SK-N-SH (cell line): ENCODE data around the gene TMEM38A. TPM values are rescaled to one million over a fixed set of nuclear protein-coding genes. Genes with fewer than 3 reads are reported as not detected.

Experiments used
- CTCF ChIA-PET: fragments of 300-600, 350-600 bp; formaldehyde crosslinking; extraction: SDS; loops from one replicate; lab custom pipeline; 2021; lab: Yijun Ruan, JAX
- POLR2A ChIA-PET: fragments of 350-600 bp; sonication (Branson Sonifier 250); formaldehyde crosslinking; extraction: SDS; loops from one replicate; lab custom pipeline; 2020; ENCODE audit warnings: antibody characterized with exemption, inconsistent platforms; lab: Yijun Ruan, JAX
- DNase-seq: peaks from one replicate; pipeline ENCODE4 v3.0.0; 2012
- H2AFZ ChIP-seq: fragments of 200-600 bp; sonication (generic); 2 replicates; pipeline ENCODE4 v1.8.1; 2016; ENCODE audit warnings: antibody characterized with exemption, mild to moderate bottlenecking, low read depth
- H3F3A ChIP-seq: fragments of 200-600 bp; sonication (generic); replicated peaks from 2 replicates; pipeline ENCODE3; 2016; ENCODE audit warnings: antibody characterized with exemption, mild to moderate bottlenecking; ENCODE audit not compliant: insufficient read depth
- H3K27ac ChIP-seq, 2 experiments: fragments of 200-500 bp in 1 of 2; fragments of 200-600 bp in 1 of 2; sonication (Bioruptor generic) in 1 of 2; sonication (generic), shearing (Covaris generic) in 1 of 2; 2 replicates each; pipeline versions ENCODE4 v1.5.1 to v1.6.1; 2014 to 2016; ENCODE audit warnings: low read depth in 2 of 2, inconsistent platforms in 1 of 2, low read length in 1 of 2, mild to moderate bottlenecking in 1 of 2, mixed read lengths in 1 of 2
- H3K27me3 ChIP-seq: fragments of 200-600 bp; sonication (generic), shearing (Covaris generic); 2 replicates; pipeline ENCODE4 v1.6.1; 2016; ENCODE audit warnings: mixed run types; ENCODE audit not compliant: insufficient read depth
- H3K36me3 ChIP-seq, 2 experiments: fragments of 200-500 bp in 1 of 2; fragments of 200-600 bp in 1 of 2; sonication (Bioruptor generic) in 1 of 2; sonication (generic) in 1 of 2; replicated peaks in 1 of 2; 2 replicates each; pipeline versions ENCODE3 to v1.5.1; 2014 to 2016; ENCODE audit warnings: low read length in 1 of 2, mild to moderate bottlenecking in 1 of 2; ENCODE audit not compliant: insufficient read depth in 2 of 2, control insufficient read depth in 1 of 2
- H3K4me1 ChIP-seq, 2 experiments: fragments of 200-500 bp in 1 of 2; fragments of 200-600 bp in 1 of 2; sonication (Bioruptor generic) in 1 of 2; sonication (generic), shearing (Covaris generic) in 1 of 2; 2 replicates each; pipeline versions ENCODE4 v1.5.1 to v1.6.1; 2014 to 2016; ENCODE audit warnings: low read depth in 1 of 2, low read length in 1 of 2, mixed run types in 1 of 2; ENCODE audit not compliant: insufficient read depth in 2 of 2, control insufficient read depth in 1 of 2
- H3K4me2 ChIP-seq: fragments of 200-600 bp; sonication (generic), shearing (Covaris generic); 2 replicates; pipeline ENCODE4 v1.6.1; 2017; ENCODE audit warnings: mixed run types
- H3K4me3 ChIP-seq, 2 experiments: fragments of 200-500 bp in 1 of 2; fragments of 200-600 bp in 1 of 2; sonication (Bioruptor generic) in 1 of 2; sonication (generic), shearing (Covaris generic) in 1 of 2; 2 replicates each; pipeline versions ENCODE4 v1.5.1 to v1.8.1; 2014 to 2016; ENCODE audit warnings: low read depth in 2 of 2, inconsistent platforms in 1 of 2, low read length in 1 of 2, mild to moderate bottlenecking in 1 of 2, mixed read lengths in 1 of 2, moderate library complexity in 1 of 2
- H3K79me2 ChIP-seq: fragments of 200-600 bp; sonication (generic); 2 replicates; pipeline ENCODE4 v1.8.1; 2017; ENCODE audit warnings: mild to moderate bottlenecking; ENCODE audit not compliant: insufficient read depth
- H3K9ac ChIP-seq: fragments of 200-600 bp; sonication (generic); 2 replicates; pipeline ENCODE4 v1.6.1; 2017; ENCODE audit warnings: mixed run types
- H3K9me2 ChIP-seq: fragments of 200-600 bp; sonication (generic); 2 replicates; pipeline ENCODE4 v1.6.1; 2017; ENCODE audit warnings: mixed run types
- H3K9me3 ChIP-seq: fragments of 200-600 bp; sonication (generic); 2 replicates; pipeline ENCODE4 v1.6.1; 2017; ENCODE audit warnings: mixed run types, mild to moderate bottlenecking, moderate library complexity
- H4K20me1 ChIP-seq: fragments of 200-600 bp; sonication (generic); 2 replicates; pipeline ENCODE4 v1.6.1; 2017; ENCODE audit warnings: mild to moderate bottlenecking, mixed run types; ENCODE audit not compliant: insufficient read depth
- CHD2 ChIP-seq: fragments of 150-350 bp; IDR thresholded peaks from 2 replicates; pipeline ENCODE4 v1.6.1; 2018; ENCODE audit warnings: low read length; ENCODE audit not compliant: partially characterized antibody
- ELF1 ChIP-seq: IDR thresholded peaks from 2 replicates; pipeline ENCODE4 v1.4.0; 2012
- EZH2phosphoT487 ChIP-seq: fragments of 200-600 bp; sonication (generic); IDR thresholded peaks from 2 replicates; pipeline ENCODE4 v1.6.1; 2017; ENCODE audit warnings: low read depth, mixed run types, mild to moderate bottlenecking, antibody characterized with exemption, moderate library complexity, borderline replicate concordance
- FOSL2 ChIP-seq: IDR thresholded peaks from 2 replicates; pipeline ENCODE4 v1.4.0; 2012; ENCODE audit warnings: low read depth, mild to moderate bottlenecking, moderate library complexity, borderline replicate concordance
- GABPA ChIP-seq: IDR thresholded peaks from 2 replicates; pipeline ENCODE4 v1.4.0; 2012; ENCODE audit warnings: low read depth, mild to moderate bottlenecking
- IRF3 ChIP-seq: fragments of 150-350 bp; IDR thresholded peaks from 2 replicates; pipeline ENCODE4 v1.6.1; 2016; ENCODE audit warnings: mild to moderate bottlenecking, low read depth, low read length
- JUND ChIP-seq: IDR thresholded peaks from 2 replicates; pipeline ENCODE4 v1.4.0; 2012
- MXI1 ChIP-seq: IDR thresholded peaks from 2 replicates; pipeline ENCODE4 v1.6.1; 2012; ENCODE audit warnings: mild to moderate bottlenecking, low read depth, low read length, improper control_type of control experiment
- NFIC ChIP-seq: IDR thresholded peaks from 2 replicates; pipeline ENCODE4 v1.4.0; 2012; ENCODE audit warnings: borderline replicate concordance
- NRF1 ChIP-seq: IDR thresholded peaks from 2 replicates; pipeline ENCODE4 v1.6.1; 2012; ENCODE audit warnings: low read depth, mild to moderate bottlenecking, low read length
- POLR2AphosphoS5 ChIP-seq: IDR thresholded peaks from 2 replicates; pipeline ENCODE4 v1.6.1; 2012; ENCODE audit warnings: low read depth, low read length
- RCOR1 ChIP-seq: fragments of 150-350 bp; IDR thresholded peaks from 2 replicates; pipeline ENCODE4 v1.6.1; 2017; ENCODE audit warnings: antibody characterized with exemption, low read length
- RFX5 ChIP-seq: IDR thresholded peaks from 2 replicates; pipeline ENCODE4 v1.6.1; 2012; ENCODE audit warnings: mild to moderate bottlenecking, improper control_type of control experiment, low read length
- SMC3 ChIP-seq: IDR thresholded peaks from 2 replicates; pipeline ENCODE4 v1.6.1; 2012; ENCODE audit warnings: low read depth, low read length, improper control_type of control experiment
- TAF1 ChIP-seq: IDR thresholded peaks from 2 replicates; pipeline ENCODE4 v1.6.1; 2012; ENCODE audit warnings: low read depth, mild to moderate bottlenecking, low read length, moderate library complexity, borderline replicate concordance
- TCF12 ChIP-seq: IDR thresholded peaks from 2 replicates; pipeline ENCODE4 v1.4.0; 2012
- TEAD4 ChIP-seq: IDR thresholded peaks from 2 replicates; pipeline ENCODE4 v1.4.0; 2012; ENCODE audit warnings: mild to moderate bottlenecking, borderline replicate concordance; ENCODE audit not compliant: insufficient read depth
- WGBS: methylation state at CpG from one replicate; pipeline ENCODE4 v1.1.6; 2017; ENCODE audit warnings: low lambda C conversion rate; 5-methylcytosine and 5-hydroxymethylcytosine counted together
- polyA plus RNA-seq, 3 experiments: library from polyadenylated mRNA; depleted of rRNA; stranded (reverse); fragments of >200 nt; gene quantifications; 2 replicates each; pipeline ENCODE4 v1.2.3, GENCODE V29; 2012
- TF ChIP-seq, protein P1 (sequence below): IDR thresholded peaks from 2 replicates; pipeline ENCODE4; 2012

TMEM38A gene
- polyA plus RNA-seq, 1 of the 3 experiments (the other 2 are of a cell fraction), result 3.3 TPM

DNA sequence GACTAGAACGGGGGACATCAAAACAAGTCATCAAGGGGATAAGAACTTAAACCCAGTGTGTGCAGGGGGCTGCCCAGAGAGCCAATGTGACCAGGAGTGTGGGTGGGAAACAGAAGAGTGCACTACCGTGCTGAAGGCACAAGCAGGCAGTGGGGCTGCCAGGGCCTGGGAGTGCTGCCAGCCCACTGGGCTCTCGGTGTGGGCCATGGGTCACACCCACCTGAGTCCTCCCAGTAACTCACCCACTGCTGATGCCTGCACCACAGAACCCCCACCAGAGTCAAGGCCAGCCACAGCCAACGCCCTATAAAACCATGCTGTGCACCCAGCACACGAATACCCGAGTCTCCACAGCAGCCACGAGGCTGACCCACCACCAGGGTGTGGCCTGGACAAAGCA lies 41.5 kb upstream of the TMEM38A start (continued):
- no peak for TF ChIP-seq IRF3
- no peak for TF ChIP-seq CHD2
- no peak for TF ChIP-seq EZH2phosphoT487
- TF ChIP-seq SMC3, result no peak
- TF ChIP-seq POLR2AphosphoS5, result no peak

- no peak overlapping the region for H3K4me2 ChIP-seq
- ChIA-PET POLR2A (no interaction called here), CTCF (no interaction called here)
- peaks cover 100% of the 10 kb centered on the region for H4K20me1 ChIP-seq
- no peaks in the 10 kb centered on the region for H3F3A ChIP-seq
- H3K79me2 ChIP-seq, result peaks cover 100% of the 10 kb centered on the region
- WGBS, result 91% methylated on average over 4 of the region's 5 CpGs
- H2AFZ ChIP-seq, result no peak overlapping the region
- H3K27me3 ChIP-seq, result no peaks in the 10 kb centered on the region
- DNase-seq, result no peak
- H3K4me1 ChIP-seq, result peaks cover 0 to 24% of the 10 kb centered on the region in 2 experiments; a peak in 1 of 4 replicates
- peaks cover 0 to 26% of the 10 kb centered on the region in 2 experiments for H3K36me3 ChIP-seq
- no peaks in the 10 kb centered on the region for H3K9me2 ChIP-seq
- no peaks in the 10 kb centered on the region for H3K9me3 ChIP-seq
- H3K27ac ChIP-seq, result no peak overlapping the region; a peak in 1 of 4 replicates
- H3K4me3 ChIP-seq, result no peak overlapping the region
- H3K9ac ChIP-seq, result no peak overlapping the region
- TF ChIP-seq FOSL2, result no peak
- no peak for TF ChIP-seq JUND
These were observed 40.9 kb upstream of the TMEM38A start for GRCh38 chr19:16620018-16620417.

GRCh38 chr19:16620584-16620983 lies 40.4 kb upstream of the TMEM38A start:
- WGBS, result 82% methylated on average over 3 of the region's 3 CpGs
- Histone ChIP-seq H3F3A (no peaks in the 10 kb centered on the region), H3K9me2 (no peaks in the 10 kb centered on the region), H3K27ac (no peak overlapping the region), H3K4me3 (no peak overlapping the region), H3K36me3 (peaks cover 0 to 31% of the 10 kb centered on the region in 2 experiments), H3K4me2 (no peak overlapping the region), H2AFZ (no peak overlapping the region), H4K20me1 (peaks cover 100% of the 10 kb centered on the region), H3K9me3 (no peaks in the 10 kb centered on the region), H3K27me3 (no peaks in the 10 kb centered on the region), H3K79me2 (peaks cover 100% of the 10 kb centered on the region), H3K4me1 (peaks cover 0 to 24% of the 10 kb centered on the region in 2 experiments; a peak in 1 of 4 replicates), H3K9ac (no peak overlapping the region)
- no peak for TF ChIP-seq POLR2AphosphoS5
- no peak for TF ChIP-seq TAF1
- TF ChIP-seq RCOR1, result no peak
- no peak for TF ChIP-seq TCF12
- no peak for TF ChIP-seq MXI1
- no peak for TF ChIP-seq IRF3
- no peak for TF ChIP-seq NFIC
- no peak for TF ChIP-seq JUND
- no peak for TF ChIP-seq ELF1
- no peak for TF ChIP-seq RFX5
- no peak for TF ChIP-seq TEAD4
- TF ChIP-seq, protein P1, sequence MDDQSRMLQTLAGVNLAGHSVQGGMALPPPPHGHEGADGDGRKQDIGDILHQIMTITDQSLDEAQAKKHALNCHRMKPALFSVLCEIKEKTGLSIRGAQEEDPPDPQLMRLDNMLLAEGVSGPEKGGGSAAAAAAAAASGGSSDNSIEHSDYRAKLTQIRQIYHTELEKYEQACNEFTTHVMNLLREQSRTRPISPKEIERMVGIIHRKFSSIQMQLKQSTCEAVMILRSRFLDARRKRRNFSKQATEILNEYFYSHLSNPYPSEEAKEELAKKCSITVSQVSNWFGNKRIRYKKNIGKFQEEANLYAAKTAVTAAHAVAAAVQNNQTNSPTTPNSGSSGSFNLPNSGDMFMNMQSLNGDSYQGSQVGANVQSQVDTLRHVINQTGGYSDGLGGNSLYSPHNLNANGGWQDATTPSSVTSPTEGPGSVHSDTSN, result no peak
- TF ChIP-seq GABPA, result no peak
- no peak for TF ChIP-seq NRF1
- CTCF ChIA-PET, result no interaction called here
- DNase-seq, result no peak
- POLR2A ChIA-PET, result no interaction called here
